ENCODE measurements around the gene MCOLN2. TPM values are rescaled to one million over a fixed set of nuclear protein-coding genes. Genes with fewer than 3 reads are reported as not detected.
A peak's percentile ranks its signal among the peaks of the same experiment; 100 is the strongest.
"Not testable (repeated sequence)": the region's sequence is repeated elsewhere in the genome, so short reads cannot be mapped to it uniquely, and the experiment has no call there.

The MCOLN2 gene
- total RNA-seq, 2 donors from 2014 or later = 37.3 to 37.4 TPM

DNA sequence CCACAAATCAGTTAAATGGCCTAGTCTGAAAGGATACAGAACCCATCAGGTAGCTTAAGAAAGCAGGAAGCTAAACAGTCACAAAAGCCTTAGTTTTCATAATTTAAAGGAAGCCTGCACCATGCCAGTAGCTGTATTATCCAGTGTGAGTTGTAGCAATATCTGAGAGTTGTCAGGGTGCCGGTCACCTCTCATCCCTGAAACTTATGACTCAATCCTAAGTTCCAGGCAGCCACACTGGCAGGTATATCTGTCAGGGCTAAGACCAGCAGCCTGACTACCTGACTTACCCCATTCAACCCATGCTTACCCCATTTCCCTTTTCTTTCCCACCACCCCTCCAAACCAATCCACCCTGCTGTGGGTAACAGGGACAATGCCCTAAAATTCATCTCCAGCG lies 66.1 kb downstream of the MCOLN2 start:
- ATAC-seq (peak in 1 of 2 donors; percentile 51), DNase-seq (ENCODE audit: low spot score in 2 of 2) (no peak)
- H3K36me3 Mint-ChIP-seq = peaks cover 0 to 4% of the 10 kb centered on the region in 2 donors
- H3K27ac Mint-ChIP-seq = no peak overlapping the region
- no peaks in the 10 kb centered on the region for H3K9me3 Mint-ChIP-seq

DNA sequence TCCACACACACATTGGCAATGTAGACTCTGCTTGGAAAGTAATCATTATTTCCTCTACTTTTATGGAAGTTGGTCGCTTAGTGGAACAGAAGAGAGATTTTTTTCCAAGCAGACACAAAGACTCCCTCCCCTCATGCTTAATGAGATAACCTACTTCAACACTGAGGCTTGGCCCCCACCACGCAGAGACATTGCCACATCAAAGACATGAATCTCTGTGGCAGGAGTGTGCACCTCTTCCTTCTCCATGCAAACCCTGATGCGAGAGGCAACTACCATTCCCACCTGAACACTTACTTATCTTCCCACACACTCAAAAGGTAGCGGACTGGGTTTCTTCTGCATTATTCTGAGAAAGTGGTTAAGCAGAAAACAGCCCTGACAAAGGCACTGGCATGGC lies 66.6 kb downstream of the MCOLN2 start:
- H3K36me3 Mint-ChIP-seq = peaks cover 0 to 4% of the 10 kb centered on the region in 2 donors

DNA sequence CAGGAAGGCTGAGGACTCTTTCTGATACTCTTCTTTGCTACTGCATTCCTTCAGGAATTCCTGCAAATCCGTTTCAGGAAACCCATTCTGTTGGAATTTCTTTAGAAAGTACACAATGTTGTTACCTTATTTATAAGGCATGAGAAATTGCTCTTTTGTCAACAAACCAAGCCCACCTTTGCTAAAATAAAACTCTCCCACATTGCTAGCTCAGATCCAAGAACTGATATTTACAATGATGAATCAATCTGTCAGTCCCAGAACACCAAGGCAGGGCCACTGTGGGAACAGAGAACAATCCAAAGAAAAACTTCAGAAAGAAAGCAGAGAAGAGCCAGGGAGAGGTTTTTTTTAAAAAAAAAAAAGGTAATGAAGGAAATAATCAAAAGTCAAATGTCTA lies 67.3 kb downstream of the MCOLN2 start:
- ATAC-seq (no peak), DNase-seq (ENCODE audit: low spot score in 2 of 2) (no peak)
- Mint-ChIP-seq H3K36me3 (peaks cover 0 to 4% of the 10 kb centered on the region in 2 donors), H3K27ac (no peak overlapping the region), H3K9me3 (no peaks in the 10 kb centered on the region)

More for the DNA sequence above, 66.6 kb downstream of the MCOLN2 start:
- DNase-seq (ENCODE audit: low spot score in 2 of 2) (no peak), ATAC-seq (no peak)
- Mint-ChIP-seq H3K27ac (no peak overlapping the region), H3K9me3 (no peaks in the 10 kb centered on the region)

DNA sequence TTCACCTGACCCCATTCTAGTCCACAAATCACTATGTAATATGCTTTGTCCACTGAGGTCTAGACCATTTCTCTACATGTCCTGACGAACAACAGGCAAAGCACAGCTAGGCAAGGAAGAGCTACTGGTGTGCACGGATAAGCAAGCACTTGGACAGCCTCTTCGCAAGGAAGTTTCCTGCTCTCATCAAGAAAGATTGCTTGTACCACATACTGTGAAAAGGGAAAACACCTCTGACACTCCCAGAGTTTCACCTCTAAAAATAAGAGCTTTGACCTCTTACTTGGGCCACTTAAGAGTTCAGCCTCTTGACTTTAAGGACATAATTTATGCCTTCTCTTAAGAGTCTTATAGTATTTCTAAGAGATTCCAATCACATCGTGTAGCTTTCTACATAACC lies 67.9 kb downstream of the MCOLN2 start:
- DNase-seq (ENCODE audit: low spot score in 2 of 2) (no peak), ATAC-seq (peak in 1 of 2 donors; percentile 34)
- Mint-ChIP-seq H3K9me3 (no peaks in the 10 kb centered on the region), H3K27ac (no peak overlapping the region), H3K36me3 (peaks cover 0 to 4% of the 10 kb centered on the region in 2 donors)

DNA sequence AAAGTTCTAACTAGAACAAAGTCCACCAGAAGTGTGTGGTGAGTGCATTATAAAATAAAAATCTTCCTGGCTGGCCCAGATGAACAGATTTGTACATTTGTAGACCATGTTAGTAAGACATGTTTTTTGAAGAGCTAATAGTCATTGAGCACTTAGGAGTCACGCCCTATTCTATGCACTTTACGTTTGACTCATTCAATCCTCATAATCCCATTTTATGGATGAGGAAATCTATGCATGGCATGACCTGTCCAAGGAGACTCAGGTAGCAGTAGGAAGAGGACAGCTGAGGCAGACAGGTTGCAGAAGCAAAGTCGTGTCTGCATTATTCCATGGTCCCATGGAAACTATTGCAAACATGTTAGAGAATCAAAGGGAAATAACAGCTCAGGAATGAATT lies 73.6 kb downstream of the MCOLN2 start:
- DNase-seq (ENCODE audit: low spot score in 2 of 2) (no peak), ATAC-seq (no peak)
- Mint-ChIP-seq H3K27ac (no peak overlapping the region), H3K9me3 (no peaks in the 10 kb centered on the region), H3K36me3 (peaks cover 0 to 3% of the 10 kb centered on the region in 2 donors)

DNA sequence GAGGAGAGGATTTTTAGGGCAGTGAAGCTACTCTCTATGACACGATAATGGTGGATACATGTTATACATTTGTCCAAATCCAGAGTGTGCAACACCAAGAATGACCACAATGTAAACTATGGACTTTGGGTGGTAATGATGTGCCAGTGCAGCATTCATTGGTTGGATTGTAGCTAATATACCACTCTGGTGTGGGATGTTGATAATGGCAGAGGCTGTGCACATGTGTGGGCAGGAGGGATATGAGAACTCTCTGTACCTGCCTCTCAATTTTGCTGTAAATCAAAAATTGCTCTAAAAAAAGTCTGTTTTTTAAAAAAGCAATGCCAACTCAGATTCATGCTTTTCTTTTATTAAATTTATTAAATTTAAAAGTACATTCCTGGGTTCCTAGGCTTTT lies 76.8 kb downstream of the MCOLN2 start:
- Mint-ChIP-seq H3K27ac (no peak overlapping the region), H3K36me3 (no peaks in the 10 kb centered on the region), H3K9me3 (no peaks in the 10 kb centered on the region)
- ATAC-seq (no peak), DNase-seq (ENCODE audit: low spot score in 2 of 2) (no peak)

DNA sequence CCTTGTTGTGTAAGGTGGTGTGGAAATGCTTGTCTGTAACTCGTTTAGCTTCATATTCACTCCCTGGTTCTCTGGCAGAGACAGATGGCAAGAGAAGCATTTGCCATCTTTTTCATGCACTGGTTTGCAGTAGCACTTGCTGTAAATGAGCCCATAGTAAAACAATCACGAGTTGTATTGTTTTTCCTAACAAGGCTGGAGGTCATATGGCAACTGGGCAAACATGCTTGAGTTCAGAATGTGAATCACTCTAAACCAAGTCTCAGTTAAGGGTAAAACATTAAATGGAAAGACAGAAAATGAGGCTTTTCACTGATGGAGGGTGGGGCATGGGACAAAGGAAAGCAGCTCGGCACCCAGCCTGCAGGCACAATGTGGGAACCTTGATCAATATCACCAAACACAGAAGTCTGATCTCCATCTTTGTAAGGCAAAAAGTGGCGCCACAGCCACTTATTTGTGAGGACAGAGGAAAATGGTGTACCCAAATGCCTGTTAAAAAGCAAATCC lies 77.4 kb downstream of the MCOLN2 start:
- H3K27ac Mint-ChIP-seq = no peak overlapping the region
- H3K36me3 Mint-ChIP-seq = no peaks in the 10 kb centered on the region
- DNase-seq (ENCODE audit: low spot score in 2 of 2) (no peak), ATAC-seq (no peak)
- H3K9me3 Mint-ChIP-seq = no peaks in the 10 kb centered on the region

DNA sequence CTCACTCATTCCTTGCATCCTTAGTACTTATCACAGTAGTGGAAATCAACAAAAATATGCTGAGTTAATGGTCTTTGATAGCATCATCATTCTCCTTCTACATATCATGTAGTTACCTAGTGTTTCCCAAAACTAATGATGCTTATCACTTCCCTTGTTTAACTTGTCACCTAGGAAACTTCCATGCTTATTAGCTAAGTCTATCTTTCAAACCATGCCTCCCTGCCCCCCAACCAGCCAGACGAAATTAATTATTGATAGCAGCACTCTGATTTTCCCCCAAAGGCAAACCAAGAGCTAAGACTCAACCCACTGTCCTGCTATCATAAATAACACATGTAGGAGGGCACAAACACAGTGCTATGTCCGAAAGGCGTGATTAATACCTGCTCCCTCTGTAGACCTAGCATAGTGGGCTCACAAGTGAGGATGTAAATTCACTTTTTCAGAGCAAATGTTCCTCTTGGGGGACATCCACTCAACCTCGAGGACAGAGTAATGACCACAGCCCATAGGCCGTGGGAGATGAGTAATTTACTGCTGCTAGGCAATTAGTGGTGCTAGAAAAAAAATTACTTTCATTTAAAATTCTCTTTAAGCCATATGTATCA lies 78.1 kb downstream of the MCOLN2 start:
- no peak for DNase-seq (ENCODE audit: low spot score in 2 of 2)
- Mint-ChIP-seq H3K36me3 (no peaks in the 10 kb centered on the region), H3K27ac (no peak overlapping the region), H3K9me3 (no peaks in the 10 kb centered on the region)
- no peak for ATAC-seq

DNA sequence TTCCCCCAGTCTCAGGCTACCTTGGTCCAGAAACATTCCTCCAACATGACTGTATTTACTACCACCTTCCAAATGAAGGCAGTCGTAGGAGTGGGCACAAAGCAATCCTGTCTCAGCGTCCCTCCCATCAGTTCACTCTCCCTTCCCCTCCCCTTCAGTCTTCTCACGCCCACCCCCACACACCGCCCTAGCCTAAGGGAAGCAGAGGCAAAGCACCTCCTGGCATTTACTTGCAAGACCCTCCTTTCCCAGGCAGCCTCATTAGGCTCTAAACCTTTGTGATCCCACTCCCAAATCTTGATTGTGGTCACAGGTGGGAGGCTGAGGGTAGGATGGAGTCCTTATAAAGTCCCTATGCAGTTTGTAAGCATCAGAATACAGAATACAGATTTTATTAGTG lies 80.0 kb downstream of the MCOLN2 start:
- Mint-ChIP-seq H3K27ac (no peak overlapping the region), H3K36me3 (no peaks in the 10 kb centered on the region), H3K9me3 (no peaks in the 10 kb centered on the region)
- ATAC-seq (no peak), DNase-seq (ENCODE audit: low spot score in 2 of 2) (no peak)

DNA sequence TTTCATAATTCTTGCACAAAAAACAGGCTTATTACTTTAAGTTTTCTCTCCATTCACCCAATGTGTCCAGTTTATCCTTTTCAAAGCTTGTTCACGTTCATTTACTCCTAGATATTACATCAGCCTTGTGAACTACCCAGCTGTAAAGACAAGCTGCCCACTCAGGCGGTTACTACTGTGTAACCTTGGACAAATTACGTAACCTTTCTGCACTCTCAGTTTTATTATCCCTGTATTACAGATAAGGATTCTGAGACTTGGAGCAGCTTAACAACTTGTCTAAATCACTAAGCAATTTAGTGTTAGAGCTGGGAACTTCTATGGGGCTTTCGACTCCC lies 83.4 kb downstream of the MCOLN2 start:
- DNase-seq (ENCODE audit: low spot score in 2 of 2) (no peak), ATAC-seq (no peak)
- Mint-ChIP-seq H3K27ac (no peak overlapping the region), H3K36me3 (no peaks in the 10 kb centered on the region), H3K9me3 (no peaks in the 10 kb centered on the region)

DNA sequence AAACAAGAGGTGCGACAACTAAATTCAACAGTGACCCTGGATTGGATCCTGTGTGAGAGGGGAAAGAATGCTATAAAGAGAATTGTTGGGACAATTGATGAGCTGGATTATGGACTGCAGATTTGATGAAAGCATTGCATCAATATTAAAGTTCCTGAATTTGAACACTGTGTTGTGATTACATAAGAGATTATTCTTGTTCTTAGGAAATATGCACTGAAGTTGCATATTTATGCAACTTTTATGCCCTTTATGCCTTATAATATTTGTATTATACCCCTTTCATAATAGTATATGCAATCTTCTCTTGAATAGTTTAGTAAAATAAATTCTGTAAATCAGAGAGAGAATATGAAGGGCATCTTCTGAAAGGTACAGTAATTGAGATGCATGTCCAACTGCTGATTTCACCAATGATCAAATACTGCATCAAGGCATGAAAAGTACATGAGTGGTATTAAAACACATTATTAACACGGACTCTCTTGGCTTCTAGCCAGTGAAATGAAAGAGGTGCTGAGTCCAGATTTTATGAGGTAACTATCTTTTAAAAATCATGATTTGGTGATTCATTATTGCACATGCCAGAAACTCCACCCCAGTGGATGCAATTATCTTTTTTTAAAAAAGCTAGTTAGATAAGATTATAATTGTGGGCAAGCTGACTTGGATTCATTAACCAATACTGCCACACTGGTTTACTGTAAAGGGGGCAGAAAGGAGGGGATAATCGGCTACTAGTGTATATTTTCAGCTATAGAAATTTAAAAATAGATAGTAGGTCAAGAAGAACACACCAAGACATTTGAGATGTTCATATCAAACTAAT lies 84.0 kb downstream of the MCOLN2 start:
- H3K27ac Mint-ChIP-seq = no peak overlapping the region
- no peak for ATAC-seq
- H3K9me3 Mint-ChIP-seq = no peaks in the 10 kb centered on the region
- no peaks in the 10 kb centered on the region for H3K36me3 Mint-ChIP-seq
- DNase-seq (ENCODE audit: low spot score in 2 of 2) = no peak

DNA sequence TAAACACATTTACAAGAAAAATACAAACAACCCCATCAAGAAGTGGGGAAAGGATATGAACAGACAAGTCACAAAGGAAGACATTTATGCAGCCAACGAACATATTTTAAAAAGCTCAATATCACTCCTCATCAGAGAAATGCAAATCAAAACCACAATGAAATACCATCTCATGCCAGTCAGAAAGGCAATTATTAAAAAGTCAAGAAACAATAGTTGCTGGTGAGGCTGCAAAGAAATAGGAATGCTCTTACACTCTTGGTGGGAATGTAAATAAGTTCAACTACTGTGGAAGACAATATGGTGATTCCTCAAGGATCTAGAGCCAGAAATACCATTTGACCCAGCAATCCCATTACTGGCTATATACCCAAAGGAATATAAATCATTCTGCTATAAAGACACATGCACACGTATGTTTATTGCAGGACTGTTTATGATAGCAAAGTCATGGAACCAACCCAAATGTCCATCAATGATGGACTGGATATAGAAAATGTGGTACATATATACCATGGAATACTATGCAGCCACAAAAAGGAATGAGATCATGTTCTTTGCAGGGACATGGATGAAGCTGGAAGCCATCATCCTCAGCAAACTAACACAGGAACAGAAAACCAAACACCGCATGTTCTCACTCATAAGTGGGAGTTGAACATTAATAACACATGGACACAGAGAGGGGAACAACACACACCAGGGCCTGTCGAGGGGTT lies 88.0 kb downstream of the MCOLN2 start:
- not testable (repeated sequence) for ATAC-seq; H3K9me3 Mint-ChIP-seq; H3K36me3 Mint-ChIP-seq; H3K27ac Mint-ChIP-seq; DNase-seq (ENCODE audit: low spot score in 2 of 2)

DNA sequence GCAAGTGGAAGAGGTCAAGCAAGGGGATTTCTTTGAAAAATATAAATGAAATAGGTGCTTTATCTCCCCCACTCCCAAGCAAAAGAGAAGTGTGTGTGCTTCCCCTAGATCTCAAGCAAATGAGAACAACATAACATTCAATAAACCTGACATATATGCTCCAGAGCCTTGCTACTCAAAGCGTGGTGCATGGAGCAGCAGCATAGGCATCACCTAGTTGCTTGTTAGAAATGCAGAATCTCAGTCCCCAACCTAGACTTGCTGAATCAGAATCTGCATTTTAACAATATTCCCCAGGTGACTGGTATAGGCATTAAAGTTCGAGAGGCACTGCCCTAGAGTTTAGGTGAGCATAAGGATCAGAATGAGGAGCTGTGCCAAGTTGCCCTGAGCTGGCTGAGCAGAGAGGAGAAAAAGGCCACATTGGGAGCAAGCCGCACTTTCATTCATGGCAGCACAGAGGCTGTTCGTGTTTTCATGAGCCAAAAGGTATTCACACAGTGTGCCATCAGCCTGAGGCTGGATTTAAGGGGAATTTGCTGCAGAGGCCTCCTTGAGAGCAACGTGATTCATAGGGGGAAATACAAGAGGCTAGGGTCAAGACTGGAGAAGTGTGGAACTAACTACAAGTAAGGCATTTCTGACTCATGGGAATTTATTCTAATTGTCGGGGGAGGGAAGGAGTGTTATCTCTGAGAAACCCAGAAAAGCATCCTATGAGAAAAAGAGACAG lies 89.7 kb downstream of the MCOLN2 start:
- peaks cover 0 to 3% of the 10 kb centered on the region in 2 donors for H3K36me3 Mint-ChIP-seq
- ATAC-seq = no peak
- DNase-seq (ENCODE audit: low spot score in 2 of 2) = no peak
- H3K9me3 Mint-ChIP-seq = peaks cover 2 to 6% of the 10 kb centered on the region in 2 donors
- no peak overlapping the region for H3K27ac Mint-ChIP-seq

DNA sequence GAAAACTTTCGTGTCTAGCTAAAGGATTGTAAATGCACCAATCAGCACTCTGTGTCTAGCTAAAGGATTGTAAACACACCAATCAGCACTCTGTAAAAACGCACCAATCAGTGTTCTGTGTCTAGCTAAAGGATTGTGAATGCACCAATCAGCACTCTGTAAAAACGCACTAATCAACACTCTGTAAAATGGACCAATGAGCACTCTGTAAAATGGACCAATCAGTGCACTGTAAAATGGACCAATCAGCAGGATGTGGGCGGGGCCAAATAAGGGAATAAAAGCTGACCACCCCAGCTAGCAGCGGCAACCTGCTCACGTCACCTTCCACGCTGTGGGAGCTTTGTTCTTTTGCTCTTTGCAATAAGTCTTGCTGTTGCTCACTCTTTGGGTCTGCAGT lies 94.2 kb downstream of the MCOLN2 start:
- DNase-seq (ENCODE audit: low spot score in 2 of 2); H3K27ac Mint-ChIP-seq; ATAC-seq; H3K9me3 Mint-ChIP-seq; H3K36me3 Mint-ChIP-seq: not testable (repeated sequence)

DNA sequence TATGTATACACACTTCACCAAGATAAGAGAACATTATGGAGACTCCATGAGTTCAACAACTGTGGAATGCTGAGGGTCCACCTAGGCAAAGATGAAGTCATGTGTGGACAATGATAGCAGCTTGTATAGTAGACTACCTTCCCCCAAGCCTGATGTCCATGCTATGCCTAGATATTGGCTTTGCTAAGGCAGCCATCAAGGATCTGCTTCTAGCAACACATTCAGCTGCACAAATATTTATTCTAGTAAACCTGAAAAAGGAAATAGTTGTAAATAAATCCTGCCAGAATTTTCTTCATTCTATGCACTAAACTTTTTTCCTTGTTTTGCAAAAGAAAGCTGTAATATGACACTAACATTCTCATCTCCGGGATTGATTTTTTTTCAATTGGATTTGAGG lies 96.9 kb downstream of the MCOLN2 start:
- Mint-ChIP-seq H3K9me3 (peaks cover 5 to 6% of the 10 kb centered on the region in 2 donors), H3K27ac (no peak overlapping the region), H3K36me3 (peaks cover 0 to 7% of the 10 kb centered on the region in 2 donors)
- no peak for ATAC-seq
- DNase-seq (ENCODE audit: low spot score in 2 of 2) = no peak

DNA sequence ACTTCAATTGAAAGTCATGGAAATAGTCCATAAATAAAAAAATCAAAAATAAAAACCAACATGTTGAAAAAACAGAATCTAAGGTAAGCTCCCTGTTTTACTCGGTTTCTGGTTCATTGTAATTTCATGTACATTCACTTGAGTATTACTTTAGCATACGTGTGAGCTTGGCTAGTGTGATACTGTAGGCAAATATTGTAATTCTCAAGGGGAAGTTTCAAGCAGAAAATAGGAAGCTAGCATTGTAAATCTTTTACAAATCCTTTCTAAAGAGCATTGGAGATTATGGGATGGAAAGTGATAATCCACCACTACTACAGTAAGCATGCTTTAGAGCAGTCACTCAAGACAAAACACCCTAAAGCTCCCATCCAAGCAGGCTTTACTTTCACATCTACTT lies 100.6 kb downstream of the MCOLN2 start:
- Mint-ChIP-seq H3K27ac (no peak overlapping the region), H3K36me3 (peaks cover 0 to 13% of the 10 kb centered on the region in 2 donors), H3K9me3 (no peaks in the 10 kb centered on the region)
- ATAC-seq = no peak
- DNase-seq (ENCODE audit: low spot score in 2 of 2) = no peak

Measured in activated naive CD4-positive, alpha-beta T cell treated with anti-CD3 and anti-CD28 coated beads, Interleukin-2, amount 50 U/mL, for 72 hours (primary cell).